H9 (cell line): ENCODE data around the gene TTLL9. TPM values are rescaled to one million over a fixed set of nuclear protein-coding genes. Genes with fewer than 3 reads are reported as not detected.

ENCODE experiments used
- DNase-seq: peaks from one replicate; pipeline ENCODE4 v3.0.0-alpha.2; 2017
- H2AFZ ChIP-seq: one replicate; pipeline ENCODE4 v1.6.1; 2013; ENCODE audit warnings: mild to moderate bottlenecking, low read length, control low read depth, moderate library complexity
- H2AK5ac ChIP-seq: 2 replicates; pipeline ENCODE4 v1.6.1; 2013; ENCODE audit warnings: low read length, control low read depth, mixed read lengths; ENCODE audit not compliant: insufficient read length
- H2BK120ac ChIP-seq: one replicate; pipeline ENCODE4 v1.6.1; 2013; ENCODE audit warnings: low read depth, mild to moderate bottlenecking, low read length, control low read depth, inconsistent platforms; ENCODE audit not compliant: poor library complexity, severe bottlenecking
- H2BK12ac ChIP-seq: 2 replicates; pipeline ENCODE4 v1.6.1; 2013; ENCODE audit warnings: low read length, control low read depth, mixed read lengths, low read depth; ENCODE audit not compliant: insufficient read length
- H2BK15ac ChIP-seq: 2 replicates; pipeline ENCODE4 v1.6.1; 2013; ENCODE audit warnings: low read depth, low read length, control low read depth
- H2BK20ac ChIP-seq: one replicate; pipeline ENCODE4 v1.6.1; 2013; ENCODE audit warnings: low read depth, mild to moderate bottlenecking, low read length, control low read depth, inconsistent platforms; ENCODE audit not compliant: poor library complexity, severe bottlenecking
- H2BK5ac ChIP-seq: 2 replicates; pipeline ENCODE4 v1.6.1; 2013; ENCODE audit warnings: low read length, control low read depth, mixed read lengths; ENCODE audit not compliant: insufficient read length
- H3K14ac ChIP-seq: 2 replicates; pipeline ENCODE4 v1.6.1; 2013; ENCODE audit warnings: low read length, control low read depth; ENCODE audit not compliant: insufficient read depth
- H3K18ac ChIP-seq: 2 replicates; pipeline ENCODE4 v1.6.1; 2013; ENCODE audit warnings: low read depth, mild to moderate bottlenecking, mixed read lengths, low read length, control low read depth; ENCODE audit not compliant: insufficient read length
- H3K23ac ChIP-seq: 2 replicates; pipeline ENCODE4 v1.6.1; 2013; ENCODE audit warnings: low read length, control low read depth, mixed read lengths, low read depth; ENCODE audit not compliant: insufficient read length
- H3K23me2 ChIP-seq: 2 replicates; pipeline ENCODE4 v1.6.1; 2013; ENCODE audit warnings: low read depth, mild to moderate bottlenecking, mixed read lengths, low read length, control low read depth; ENCODE audit not compliant: insufficient read length, poor library complexity, severe bottlenecking
- H3K27ac ChIP-seq: 2 replicates; pipeline ENCODE4 v1.5.1; 2013; ENCODE audit warnings: low read length, control low read depth, mixed read lengths, low read depth; ENCODE audit not compliant: insufficient read length
- H3K27me3 ChIP-seq: 2 replicates; pipeline ENCODE4 v1.6.1; 2013; ENCODE audit warnings: low read length, control low read depth, inconsistent platforms; ENCODE audit not compliant: insufficient read depth
- H3K4ac ChIP-seq: 2 replicates; pipeline ENCODE4 v1.6.1; 2013; ENCODE audit warnings: low read depth, mild to moderate bottlenecking, control low read depth, inconsistent platforms, low read length, moderate library complexity
- H3K4me1 ChIP-seq: 2 replicates; pipeline ENCODE4 v1.6.1; 2013; ENCODE audit warnings: low read length, control low read depth, inconsistent platforms; ENCODE audit not compliant: insufficient read depth
- H3K4me2 ChIP-seq: 2 replicates; pipeline ENCODE4 v1.6.1; 2013; ENCODE audit warnings: low read length, control low read depth, mixed read lengths; ENCODE audit not compliant: insufficient read length, insufficient read depth
- H3K56ac ChIP-seq: 2 replicates; pipeline ENCODE4 v1.6.1; 2013; ENCODE audit warnings: low read depth, mild to moderate bottlenecking, mixed read lengths, low read length, control low read depth; ENCODE audit not compliant: insufficient read length
- H3K79me1 ChIP-seq: 2 replicates; pipeline ENCODE4 v1.6.1; 2013; ENCODE audit warnings: low read depth, mild to moderate bottlenecking, moderate library complexity, low read length, control low read depth, inconsistent platforms; ENCODE audit not compliant: insufficient read depth, poor library complexity, severe bottlenecking
- H3K79me2 ChIP-seq: 2 replicates; pipeline ENCODE4 v1.6.1; 2013; ENCODE audit warnings: low read length, control low read depth, inconsistent platforms; ENCODE audit not compliant: insufficient read depth
- H3K9ac ChIP-seq: 2 replicates; pipeline ENCODE4 v1.6.1; 2013; ENCODE audit warnings: low read length, control low read depth, mixed read lengths; ENCODE audit not compliant: insufficient read length; ENCODE audit errors: extremely low read depth
- H3K9me3 ChIP-seq: one replicate; pipeline ENCODE4 v1.6.1; 2013; ENCODE audit warnings: low read depth, low read length, inconsistent platforms; ENCODE audit not compliant: control insufficient read depth
- H3T11ph ChIP-seq: one replicate; pipeline ENCODE4 v1.6.1; 2013; ENCODE audit warnings: mild to moderate bottlenecking, low read length, control low read depth, inconsistent platforms
- H4K20me1 ChIP-seq: one replicate; pipeline ENCODE4 v1.6.1; 2013; ENCODE audit not compliant: control insufficient read depth, insufficient read length, insufficient read depth
- H4K5ac ChIP-seq: 2 replicates; pipeline ENCODE4 v1.6.1; 2013; ENCODE audit warnings: low read depth, mild to moderate bottlenecking, mixed read lengths, low read length, control low read depth; ENCODE audit not compliant: insufficient read length
- H4K8ac ChIP-seq: replicated peaks from 2 replicates; pipeline ENCODE4 v1.6.1; 2013; ENCODE audit warnings: low read length, control low read depth, mixed read lengths, low read depth; ENCODE audit not compliant: insufficient read length
- H4K91ac ChIP-seq: 2 replicates; pipeline ENCODE4 v1.6.1; 2013; ENCODE audit warnings: low read depth, mild to moderate bottlenecking, moderate library complexity, mixed read lengths, low read length, control low read depth; ENCODE audit not compliant: insufficient read length
- H3K27ac Mint-ChIP-seq, 3 experiments: 2 replicates in 2 of 3; 3 replicates in 1 of 3; pipeline ENCODE4 v1.8.0; 2020 to 2021; ENCODE audit warnings: mixed read lengths in 3 of 3, mild to moderate bottlenecking in 1 of 3, moderate library complexity in 1 of 3
- H3K27me3 Mint-ChIP-seq: 2 replicates; pipeline ENCODE4 v1.8.0; 2021; ENCODE audit warnings: low read depth, mild to moderate bottlenecking, moderate library complexity, mixed read lengths
- H3K36me3 Mint-ChIP-seq, 3 experiments: 2 replicates in 2 of 3; 3 replicates in 1 of 3; pipeline ENCODE4 v1.8.0; 2020 to 2021; ENCODE audit warnings: low read depth in 3 of 3, mixed read lengths in 3 of 3; ENCODE audit not compliant: insufficient read depth in 1 of 3
- H3K4me1 Mint-ChIP-seq, 2 experiments: 2 replicates each; pipeline ENCODE4 v1.8.0; 2020; ENCODE audit warnings: mixed read lengths in 2 of 2
- H3K4me3 Mint-ChIP-seq, 2 experiments: 2 replicates in 1 of 2; 3 replicates in 1 of 2; pipeline ENCODE4 v1.8.0; 2020 to 2021; ENCODE audit warnings: mild to moderate bottlenecking in 2 of 2, mixed read lengths in 2 of 2, moderate library complexity in 1 of 2
- H3K9me3 Mint-ChIP-seq, 2 experiments: 2 replicates in 1 of 2; 3 replicates in 1 of 2; pipeline ENCODE4 v1.8.0; 2020; ENCODE audit warnings: mild to moderate bottlenecking in 2 of 2, mixed read lengths in 2 of 2, moderate library complexity in 1 of 2
- CTCF ChIP-seq: fragments of 200-600 bp; sonication (generic); conservative IDR thresholded peaks from 3 replicates; pipeline ENCODE4 v1.8.0; 2021; ENCODE audit warnings: antibody characterized with exemption, mild to moderate bottlenecking
- WGBS: extraction: QIAGEN DNeasy Blood & Tissue Kit; methylation state at CpG from one replicate; pipeline ENCODE4 v1.1.7; 2013; ENCODE audit warnings: missing lambda C conversion rate, low lambda C conversion rate, mixed read lengths; ENCODE audit not compliant: insufficient read length; ENCODE audit errors: extremely low coverage; 5-methylcytosine and 5-hydroxymethylcytosine counted together
- total RNA-seq: library from RNA; stranded (reverse); gene quantifications from 2 replicates; pipeline ENCODE4 v1.2.1, GENCODE V29; 2021

Gene TTLL9
- total RNA-seq, 1 experiment from 2014 or later, result 0.20 TPM

- Histone ChIP-seq H3K14ac (no peak overlapping the region), H4K91ac (no peak overlapping the region), H3K18ac (no peak overlapping the region), H3K9ac (no peak overlapping the region), H3K79me1 (no peaks in the 10 kb centered on the region), H2AK5ac (no peak overlapping the region), H2BK15ac (no peak overlapping the region), H4K20me1 (no peaks in the 10 kb centered on the region), H3K27me3 (no peaks in the 10 kb centered on the region), H2AFZ (no peak overlapping the region), H3K9me3 (no peaks in the 10 kb centered on the region), H3K27ac (no peak overlapping the region), H2BK120ac (no peak overlapping the region), H4K8ac (no peak overlapping the region), H3K79me2 (no peaks in the 10 kb centered on the region), H2BK5ac (no peak overlapping the region), H3K56ac (no peak overlapping the region), H4K5ac (no peak overlapping the region), H3T11ph (no peak overlapping the region), H3K4me1 (no peaks in the 10 kb centered on the region), H2BK20ac (no peak overlapping the region), H3K4me2 (no peak overlapping the region), H3K4ac (no peak overlapping the region), H2BK12ac (no peak overlapping the region), H3K23ac (no peak overlapping the region), H3K23me2 (no peaks in the 10 kb centered on the region)
- WGBS, result no CpG with 5 or more reads among the region's 5 CpGs
- no peak for TF ChIP-seq CTCF
- Mint-ChIP-seq H3K9me3 (no peaks in the 10 kb centered on the region), H3K4me3 (no peak overlapping the region), H3K4me1 (peaks cover 9 to 22% of the 10 kb centered on the region in 2 experiments), H3K27ac (peak overlapping the region in 2 of 3 experiments; percentile 19 to 88; a peak in 1 of 7 replicates), H3K27me3 (peaks cover 5% of the 10 kb centered on the region), H3K36me3 (no peaks in the 10 kb centered on the region)
- DNase-seq, result no peak
Observed at GRCh38 chr20:31821427-31821826, 49.0 kb upstream of the TTLL9 start.
